Loucy (cell line): ENCODE measurements around the gene SLC9A3.

Experiments used
- H2AFZ ChIP-seq: fragments of 200-600 bp; sonication (generic); 2 replicates; pipeline ENCODE4 v1.6.0; 2016; ENCODE audit warnings: antibody characterized with exemption, mild to moderate bottlenecking, low read length, moderate library complexity
- H3F3A ChIP-seq: fragments of 200-600 bp; 2 replicates; pipeline ENCODE4 v1.6.0; 2016; ENCODE audit warnings: antibody characterized with exemption, low read depth, mild to moderate bottlenecking
- H3K27me3 ChIP-seq: fragments of 200-600 bp; sonication (generic); 2 replicates; pipeline ENCODE4 v1.6.1; 2014; ENCODE audit warnings: low read length, mild to moderate bottlenecking; ENCODE audit not compliant: insufficient read depth, poor library complexity, severe bottlenecking
- H3K36me3 ChIP-seq: fragments of 200-600 bp; sonication (generic); 2 replicates; pipeline ENCODE4 v1.6.1; 2016; ENCODE audit warnings: low read length; ENCODE audit not compliant: insufficient read depth
- H3K4me1 ChIP-seq: fragments of 200-600 bp; sonication (generic); 2 replicates; pipeline ENCODE4 v1.5.1; 2014; ENCODE audit warnings: low read length, mild to moderate bottlenecking; ENCODE audit not compliant: insufficient read depth, poor library complexity, severe bottlenecking
- H3K4me2 ChIP-seq: fragments of 200-600 bp; sonication (generic); 2 replicates; pipeline ENCODE4 v1.6.0; 2014; ENCODE audit warnings: antibody characterized with exemption, low read length, low read depth, mild to moderate bottlenecking; ENCODE audit not compliant: poor library complexity, severe bottlenecking
- H3K4me3 ChIP-seq: fragments of 200-600 bp; sonication (generic); 2 replicates; pipeline ENCODE4 v1.5.1; 2014; ENCODE audit warnings: low read length, mild to moderate bottlenecking, mixed read lengths; ENCODE audit not compliant: poor library complexity, severe bottlenecking
- H3K79me2 ChIP-seq: fragments of 200-600 bp; sonication (generic); 2 replicates; pipeline ENCODE4 v1.6.1; 2014; ENCODE audit warnings: low read length; ENCODE audit not compliant: insufficient read depth
- H3K9ac ChIP-seq: fragments of 200-600 bp; sonication (generic); 2 replicates; pipeline ENCODE4 v1.6.0; 2014; ENCODE audit warnings: mild to moderate bottlenecking, low read depth, low read length, moderate library complexity; ENCODE audit not compliant: poor library complexity, severe bottlenecking
- H3K9me2 ChIP-seq: fragments of 200-600 bp; sonication (generic); replicated peaks from 2 replicates; pipeline ENCODE4 v1.6.1; 2016; ENCODE audit warnings: low read depth, low read length, mixed read lengths
- H3K9me3 ChIP-seq: fragments of 200-600 bp; sonication (generic); 2 replicates; pipeline ENCODE4 v1.6.1; 2014; ENCODE audit warnings: mild to moderate bottlenecking, antibody characterized with exemption, low read length, low read depth; ENCODE audit not compliant: insufficient read depth
- H4K20me1 ChIP-seq: fragments of 200-600 bp; sonication (generic); 2 replicates; pipeline ENCODE4 v1.6.0; 2014; ENCODE audit warnings: antibody characterized with exemption, low read length, mild to moderate bottlenecking; ENCODE audit not compliant: insufficient read depth, poor library complexity, severe bottlenecking
- EZH2phosphoT487 ChIP-seq: fragments of 200-600 bp; IDR thresholded peaks from 2 replicates; pipeline ENCODE4 v1.6.1; 2018; ENCODE audit warnings: antibody characterized with exemption, mild to moderate bottlenecking, moderate library complexity, borderline replicate concordance
- TF ChIP-seq, protein P1 (sequence below): fragments of 200-600 bp; sonication (generic); conservative IDR thresholded peaks from 2 replicates; pipeline ENCODE4 v1.5.1; 2014; ENCODE audit warnings: mild to moderate bottlenecking, antibody characterized with exemption, low read length

The SLC9A3 gene

DNA sequence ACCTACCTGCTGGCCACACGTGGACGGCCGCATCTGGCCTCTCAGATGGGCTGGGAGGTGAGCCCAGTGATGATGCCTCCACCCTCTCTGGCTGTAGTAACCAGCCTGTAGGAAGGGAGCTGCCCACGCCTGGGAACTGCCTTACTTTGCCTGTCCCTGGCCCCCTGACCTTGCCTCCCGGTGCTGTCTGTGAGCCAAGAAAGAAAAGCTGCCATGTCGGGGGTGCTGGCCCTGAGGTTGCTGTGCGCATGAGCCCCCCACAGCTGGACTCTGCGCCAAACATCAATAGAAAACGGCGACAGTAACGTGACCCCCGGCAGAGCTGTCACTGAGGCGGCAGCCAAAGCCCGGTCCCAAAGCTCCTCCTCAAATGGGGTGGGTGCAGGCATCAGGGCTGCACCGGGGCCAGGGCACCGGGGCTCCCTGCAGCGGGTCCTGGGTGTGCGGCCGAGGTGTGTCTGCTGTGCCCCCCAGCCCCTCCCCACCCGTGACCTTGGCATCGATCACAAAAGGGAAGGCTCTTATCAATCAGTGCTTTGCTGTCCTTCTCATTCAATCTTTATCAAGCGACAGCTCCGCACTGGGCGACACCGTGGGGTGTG, 15.3 kb upstream of the SLC9A3 start:
- Histone ChIP-seq H3K27me3 (no peaks in the 10 kb centered on the region), H2AFZ (no peak overlapping the region), H3K9me3 (no peaks in the 10 kb centered on the region), H3K4me1 (peaks cover 21% of the 10 kb centered on the region), H3K36me3 (no peaks in the 10 kb centered on the region), H3K4me3 (no peak overlapping the region), H3K9me2 (no peaks in the 10 kb centered on the region), H4K20me1 (no peaks in the 10 kb centered on the region), H3K4me2 (no peak overlapping the region), H3K9ac (no peak overlapping the region), H3K79me2 (no peaks in the 10 kb centered on the region), H3F3A (no peaks in the 10 kb centered on the region)
- TF ChIP-seq EZH2phosphoT487 = no peak
- TF ChIP-seq, protein P1, sequence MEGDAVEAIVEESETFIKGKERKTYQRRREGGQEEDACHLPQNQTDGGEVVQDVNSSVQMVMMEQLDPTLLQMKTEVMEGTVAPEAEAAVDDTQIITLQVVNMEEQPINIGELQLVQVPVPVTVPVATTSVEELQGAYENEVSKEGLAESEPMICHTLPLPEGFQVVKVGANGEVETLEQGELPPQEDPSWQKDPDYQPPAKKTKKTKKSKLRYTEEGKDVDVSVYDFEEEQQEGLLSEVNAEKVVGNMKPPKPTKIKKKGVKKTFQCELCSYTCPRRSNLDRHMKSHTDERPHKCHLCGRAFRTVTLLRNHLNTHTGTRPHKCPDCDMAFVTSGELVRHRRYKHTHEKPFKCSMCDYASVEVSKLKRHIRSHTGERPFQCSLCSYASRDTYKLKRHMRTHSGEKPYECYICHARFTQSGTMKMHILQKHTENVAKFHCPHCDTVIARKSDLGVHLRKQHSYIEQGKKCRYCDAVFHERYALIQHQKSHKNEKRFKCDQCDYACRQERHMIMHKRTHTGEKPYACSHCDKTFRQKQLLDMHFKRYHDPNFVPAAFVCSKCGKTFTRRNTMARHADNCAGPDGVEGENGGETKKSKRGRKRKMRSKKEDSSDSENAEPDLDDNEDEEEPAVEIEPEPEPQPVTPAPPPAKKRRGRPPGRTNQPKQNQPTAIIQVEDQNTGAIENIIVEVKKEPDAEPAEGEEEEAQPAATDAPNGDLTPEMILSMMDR = no peak

- Histone ChIP-seq H3K9me3 (no peaks in the 10 kb centered on the region), H3K36me3 (no peaks in the 10 kb centered on the region), H3K4me3 (no peak overlapping the region), H3K4me1 (peaks cover 16% of the 10 kb centered on the region), H3K79me2 (no peaks in the 10 kb centered on the region), H3K4me2 (no peak overlapping the region), H4K20me1 (no peaks in the 10 kb centered on the region), H2AFZ (no peak overlapping the region), H3K9ac (no peak overlapping the region), H3K9me2 (no peaks in the 10 kb centered on the region), H3F3A (no peaks in the 10 kb centered on the region), H3K27me3 (no peaks in the 10 kb centered on the region)
- TF ChIP-seq, protein P1 = no peak
- TF ChIP-seq EZH2phosphoT487 = no peak
Observed at GRCh38 chr5:538801-539468, 14.7 kb upstream of the SLC9A3 start.

- Histone ChIP-seq H3K9ac (no peak overlapping the region), H2AFZ (no peak overlapping the region), H3K9me3 (no peaks in the 10 kb centered on the region), H3F3A (no peaks in the 10 kb centered on the region), H3K4me2 (no peak overlapping the region), H3K4me3 (no peak overlapping the region), H3K27me3 (no peaks in the 10 kb centered on the region), H3K4me1 (peaks cover 10% of the 10 kb centered on the region), H4K20me1 (no peaks in the 10 kb centered on the region), H3K9me2 (no peaks in the 10 kb centered on the region), H3K79me2 (no peaks in the 10 kb centered on the region), H3K36me3 (no peaks in the 10 kb centered on the region)
- TF ChIP-seq, protein P1 = no peak
- TF ChIP-seq EZH2phosphoT487 = no peak
Observed at GRCh38 chr5:538271-538771, 14.1 kb upstream of the SLC9A3 start.
